ENCODE results near the gene SIAH2. TPM values are rescaled to one million over a fixed set of nuclear protein-coding genes. Genes with fewer than 3 reads are reported as not detected.
A peak's percentile ranks its signal among the peaks of the same experiment; 100 is the strongest.

The SIAH2 gene
- polyA plus RNA-seq, 6 donors from 2014 or later: 49.7 to 121 (median 78.9) TPM

DNA sequence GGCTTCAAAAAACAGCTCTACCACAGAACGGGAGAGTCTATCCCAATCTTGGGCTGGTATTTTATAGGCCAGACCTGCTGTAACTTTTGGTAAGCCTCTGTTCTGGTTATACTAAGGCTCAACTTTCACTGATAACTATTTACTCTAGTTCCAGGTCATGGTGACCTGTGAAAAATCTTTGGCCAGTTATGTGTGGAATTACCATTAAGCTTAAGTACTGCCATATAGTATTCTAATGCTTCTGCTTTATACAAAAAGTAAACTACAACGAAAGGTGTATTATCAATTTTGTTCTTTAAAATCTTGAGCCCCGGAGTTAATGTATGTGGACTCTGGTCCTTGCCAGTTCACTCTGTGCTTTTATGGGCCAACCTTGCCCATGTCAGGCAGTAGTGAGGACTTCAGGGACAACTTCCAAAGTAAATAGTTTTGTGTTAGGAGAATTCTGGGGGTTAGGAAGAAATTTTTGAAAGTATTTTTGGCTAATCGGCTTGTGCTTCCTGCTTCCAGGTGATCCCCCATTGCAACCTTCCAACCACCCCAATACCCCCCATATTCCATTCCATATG is 6.4 kb downstream of the SIAH2 start:
- no peak overlapping the region for H3K4me3 Mint-ChIP-seq
- peak overlapping the region in 2 of 6 donors; percentile 49 to 52 for H3K27ac Mint-ChIP-seq
- ATAC-seq (ENCODE audit: low read depth in 2 of 2) (no peak), DNase-seq (no peak)
- H3K27me3 Mint-ChIP-seq: no peaks in the 10 kb centered on the region
- peaks cover 8 to 26% of the 10 kb centered on the region in 2 donors for H3K36me3 Mint-ChIP-seq
- no peaks in the 10 kb centered on the region for H3K9me3 Mint-ChIP-seq
- peaks cover 49 to 87% (median 60%) of the 10 kb centered on the region in 3 donors for H3K4me1 Mint-ChIP-seq

GRCh38 chr3:150755902-150756301 is 7.1 kb downstream of the SIAH2 start:
- no peaks in the 10 kb centered on the region for H3K9me3 Mint-ChIP-seq
- no peak for ATAC-seq (ENCODE audit: low read depth in 2 of 2)
- peaks cover 55 to 87% (median 67%) of the 10 kb centered on the region in 3 donors for H3K4me1 Mint-ChIP-seq
- no peaks in the 10 kb centered on the region for H3K27me3 Mint-ChIP-seq
- H3K27ac Mint-ChIP-seq: no peak overlapping the region
- no peak overlapping the region for H3K4me3 Mint-ChIP-seq
- H3K36me3 Mint-ChIP-seq: peaks cover 8 to 26% of the 10 kb centered on the region in 2 donors
- DNase-seq: no peak

DNA sequence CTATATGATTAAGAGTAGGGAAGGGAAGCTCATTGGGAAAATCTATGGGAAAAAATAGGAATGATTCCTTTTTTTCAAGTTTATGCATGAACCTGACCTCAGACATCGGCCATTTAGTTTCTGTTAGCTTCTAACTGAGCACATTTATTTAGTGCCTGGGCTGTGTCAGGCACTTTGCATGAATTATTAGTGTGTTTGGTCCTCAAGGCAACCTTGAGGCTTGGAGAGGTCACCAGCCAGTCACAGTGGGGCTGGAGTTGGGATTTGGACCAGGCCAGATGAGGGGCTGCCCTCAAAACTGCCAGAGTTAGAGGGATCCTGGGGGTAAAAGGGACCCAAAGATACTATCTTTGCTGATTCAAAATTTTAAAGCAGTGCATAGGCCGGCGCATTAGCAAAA is 8.1 kb downstream of the SIAH2 start:
- DNase-seq: no peak
- Mint-ChIP-seq H3K27ac (no peak overlapping the region), H3K36me3 (peaks cover 8 to 31% of the 10 kb centered on the region in 2 donors), H3K9me3 (no peaks in the 10 kb centered on the region), H3K4me3 (peak overlapping the region in 1 of 8 donors; percentile 25), H3K4me1 (peaks cover 51 to 87% (median 67%) of the 10 kb centered on the region in 3 donors), H3K27me3 (no peaks in the 10 kb centered on the region)
- ATAC-seq (ENCODE audit: low read depth in 2 of 2): no peak

GRCh38 chr3:150751781-150752263 is 11.1 kb downstream of the SIAH2 start:
- peaks cover 50 to 87% (median 70%) of the 10 kb centered on the region in 3 donors for H3K4me1 Mint-ChIP-seq
- H3K4me3 Mint-ChIP-seq: no peak overlapping the region
- DNase-seq (no peak), ATAC-seq (ENCODE audit: low read depth in 2 of 2) (no peak)
- no peaks in the 10 kb centered on the region for H3K27me3 Mint-ChIP-seq
- peaks cover 8 to 26% of the 10 kb centered on the region in 2 donors for H3K36me3 Mint-ChIP-seq
- no peaks in the 10 kb centered on the region for H3K9me3 Mint-ChIP-seq
- peak overlapping the region in 3 of 6 donors; percentile 15 to 70 (median 24) for H3K27ac Mint-ChIP-seq

DNA sequence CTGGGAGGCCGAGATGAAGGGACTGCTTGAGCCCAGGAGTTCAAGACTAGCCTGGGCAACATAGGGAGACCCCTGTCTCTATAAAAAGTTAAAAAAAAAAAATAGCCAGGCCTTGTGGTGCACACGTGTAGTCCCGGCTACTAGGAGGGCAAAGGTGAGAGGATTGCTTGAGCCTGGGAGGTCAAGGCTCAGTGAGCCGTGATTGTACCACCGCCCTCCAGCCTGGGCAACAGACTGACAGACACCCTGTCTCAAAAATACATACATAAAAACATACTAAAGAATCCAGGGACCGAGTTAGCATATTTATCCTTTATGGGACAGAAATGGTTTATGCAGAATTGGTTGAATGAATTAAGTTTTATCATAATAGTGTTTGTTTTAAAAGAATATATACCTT is 13.7 kb downstream of the SIAH2 start:
- ATAC-seq (ENCODE audit: low read depth in 2 of 2) (no peak), DNase-seq (no peak)
- peaks cover 61 to 99% (median 88%) of the 10 kb centered on the region in 3 donors for H3K4me1 Mint-ChIP-seq
- no peaks in the 10 kb centered on the region for H3K27me3 Mint-ChIP-seq
- peak overlapping the region in 3 of 6 donors; percentile 24 to 95 (median 44) for H3K27ac Mint-ChIP-seq
- peaks cover 8 to 22% of the 10 kb centered on the region in 2 donors for H3K36me3 Mint-ChIP-seq
- H3K9me3 Mint-ChIP-seq: no peaks in the 10 kb centered on the region
- peak overlapping the region in 1 of 8 donors; percentile 2 for H3K4me3 Mint-ChIP-seq

DNA sequence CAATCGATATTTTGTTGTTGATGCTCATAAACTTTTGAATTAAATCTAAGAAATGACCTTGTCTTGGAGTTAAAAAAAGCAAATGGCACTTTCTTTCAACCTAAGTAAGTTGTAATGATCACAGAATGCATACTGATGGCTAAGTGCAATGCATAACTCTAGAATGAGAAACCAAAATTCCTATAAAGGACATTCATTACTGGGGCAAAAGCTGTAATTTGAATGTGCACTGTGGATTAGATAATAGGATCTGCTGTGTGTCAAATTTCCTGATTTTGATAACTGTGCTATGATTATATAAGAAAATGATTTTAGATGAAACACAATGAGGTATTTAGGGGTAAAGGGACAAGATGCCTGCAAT is 14.3 kb downstream of the SIAH2 start:
- H3K4me3 Mint-ChIP-seq: no peak overlapping the region
- DNase-seq: no peak
- H3K27me3 Mint-ChIP-seq: no peaks in the 10 kb centered on the region
- peaks cover 62 to 99% (median 88%) of the 10 kb centered on the region in 3 donors for H3K4me1 Mint-ChIP-seq
- peaks cover 8 to 16% of the 10 kb centered on the region in 2 donors for H3K36me3 Mint-ChIP-seq
- H3K9me3 Mint-ChIP-seq: no peaks in the 10 kb centered on the region
- peak overlapping the region in 3 of 6 donors; percentile 15 to 95 (median 36) for H3K27ac Mint-ChIP-seq
- ATAC-seq (ENCODE audit: low read depth in 2 of 2): no peak

DNA sequence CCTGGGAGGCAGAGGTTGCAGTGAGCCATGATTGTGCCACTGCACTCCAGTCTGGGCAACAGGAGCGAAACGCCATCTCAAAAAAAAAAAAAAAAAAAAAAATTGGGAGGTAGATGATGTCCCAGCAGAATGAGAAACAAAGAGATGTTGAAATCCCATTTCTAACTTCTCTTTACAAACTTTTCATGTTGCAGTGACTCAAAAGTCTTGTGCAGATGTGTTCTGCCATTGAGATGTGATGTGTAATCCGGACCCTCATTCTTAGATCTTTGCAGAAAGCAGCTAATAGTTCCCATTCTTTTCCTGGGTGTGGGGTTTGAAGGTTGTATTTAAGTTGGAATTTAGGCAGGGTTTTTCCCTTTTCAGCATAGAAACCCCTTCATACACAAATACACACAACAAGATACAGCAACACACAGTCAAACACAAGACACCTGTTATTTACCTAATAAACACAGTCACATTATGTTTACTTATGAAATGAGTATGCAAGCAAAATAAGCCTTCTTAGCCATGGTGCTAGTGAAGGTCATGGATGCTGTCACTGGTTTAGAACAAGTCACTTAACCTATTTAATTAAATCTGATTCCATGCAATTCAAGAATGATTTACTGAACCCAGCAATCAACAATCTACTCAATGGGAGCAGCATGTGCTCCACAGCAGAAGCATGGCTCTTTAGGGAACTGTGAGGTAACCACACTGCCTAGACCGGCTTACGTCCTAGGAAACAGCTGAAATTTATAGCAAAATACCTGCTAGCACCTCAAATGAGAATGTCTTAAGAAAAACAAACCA is 14.9 kb downstream of the SIAH2 start:
- Mint-ChIP-seq H3K9me3 (no peaks in the 10 kb centered on the region), H3K4me3 (no peak overlapping the region), H3K27me3 (no peaks in the 10 kb centered on the region), H3K36me3 (peaks cover 5 to 14% of the 10 kb centered on the region in 2 donors), H3K4me1 (peaks cover 66 to 100% (median 88%) of the 10 kb centered on the region in 3 donors), H3K27ac (peak overlapping the region in 4 of 6 donors; percentile 15 to 73 (median 32))
- ATAC-seq (ENCODE audit: low read depth in 2 of 2) (peak; percentile 32 to 34), DNase-seq (no peak)

DNA sequence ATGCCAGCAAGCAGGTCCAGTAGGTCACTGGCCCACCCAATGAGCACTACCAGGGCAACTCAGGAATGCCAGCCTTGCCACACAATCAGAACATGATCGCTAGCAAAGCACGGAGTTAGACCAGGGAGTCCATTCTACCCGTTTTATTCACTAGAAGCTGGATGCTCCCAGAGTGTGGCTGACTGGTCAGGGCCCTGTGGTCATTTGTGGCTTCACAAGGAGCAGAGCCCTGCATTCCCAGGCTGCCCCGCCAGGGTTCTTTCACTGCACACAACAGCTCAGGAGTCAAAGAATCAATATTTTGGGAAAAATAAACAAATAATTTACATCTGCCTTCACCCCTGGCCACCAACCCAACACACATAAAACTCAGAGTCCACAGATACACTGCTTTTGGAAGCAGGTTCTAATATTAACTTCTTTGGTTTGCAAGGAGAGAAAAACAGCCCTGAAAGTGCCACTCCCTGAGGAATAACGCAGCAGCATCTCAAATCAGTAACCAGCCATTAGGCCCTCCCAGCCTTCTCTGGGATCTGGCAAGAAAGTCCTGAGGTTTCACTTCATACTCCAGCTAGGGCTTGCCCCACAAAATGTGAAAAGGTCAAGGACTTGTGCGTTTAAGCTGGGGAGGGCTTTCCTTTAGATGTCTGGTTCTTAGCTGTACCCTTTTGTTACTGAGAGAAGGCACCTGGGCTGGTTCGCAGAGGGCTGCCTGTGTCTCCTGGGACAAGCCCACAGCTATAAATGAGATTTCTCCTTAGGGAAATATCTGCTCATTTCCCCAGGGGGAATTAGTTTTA is 16.0 kb downstream of the SIAH2 start:
- H3K27ac Mint-ChIP-seq: peak overlapping the region in 4 of 6 donors; percentile 71 to 87 (median 78)
- H3K4me3 Mint-ChIP-seq: peak overlapping the region in 6 of 8 donors; percentile 35 to 71 (median 55)
- no peaks in the 10 kb centered on the region for H3K27me3 Mint-ChIP-seq
- peaks cover 68 to 100% (median 88%) of the 10 kb centered on the region in 3 donors for H3K4me1 Mint-ChIP-seq
- H3K36me3 Mint-ChIP-seq: peaks cover 0 to 16% of the 10 kb centered on the region in 2 donors
- no peak for DNase-seq
- H3K9me3 Mint-ChIP-seq: no peaks in the 10 kb centered on the region
- ATAC-seq (ENCODE audit: low read depth in 2 of 2): no peak

GRCh38 chr3:150745832-150746231 is 17.1 kb downstream of the SIAH2 start:
- H3K27me3 Mint-ChIP-seq: no peaks in the 10 kb centered on the region
- ATAC-seq (ENCODE audit: low read depth in 2 of 2) (no peak), DNase-seq (no peak)
- peak overlapping the region in 2 of 8 donors; percentile 45 to 63 for H3K4me3 Mint-ChIP-seq
- H3K27ac Mint-ChIP-seq: peak overlapping the region in 3 of 6 donors; percentile 42 to 72 (median 58)
- peaks cover 0 to 23% of the 10 kb centered on the region in 2 donors for H3K36me3 Mint-ChIP-seq
- H3K9me3 Mint-ChIP-seq: no peaks in the 10 kb centered on the region
- peaks cover 63 to 100% (median 87%) of the 10 kb centered on the region in 3 donors for H3K4me1 Mint-ChIP-seq

GRCh38 chr3:150744919-150745211 is 18.1 kb downstream of the SIAH2 start:
- Mint-ChIP-seq H3K4me3 (peak overlapping the region in 1 of 8 donors; percentile 7), H3K27ac (peak overlapping the region in 4 of 6 donors; percentile 9 to 88 (median 45)), H3K9me3 (no peaks in the 10 kb centered on the region), H3K27me3 (no peaks in the 10 kb centered on the region), H3K36me3 (peaks cover 0 to 18% of the 10 kb centered on the region in 2 donors), H3K4me1 (peaks cover 65 to 100% (median 90%) of the 10 kb centered on the region in 3 donors)
- ATAC-seq (ENCODE audit: low read depth in 2 of 2): no peak
- DNase-seq: no peak

DNA sequence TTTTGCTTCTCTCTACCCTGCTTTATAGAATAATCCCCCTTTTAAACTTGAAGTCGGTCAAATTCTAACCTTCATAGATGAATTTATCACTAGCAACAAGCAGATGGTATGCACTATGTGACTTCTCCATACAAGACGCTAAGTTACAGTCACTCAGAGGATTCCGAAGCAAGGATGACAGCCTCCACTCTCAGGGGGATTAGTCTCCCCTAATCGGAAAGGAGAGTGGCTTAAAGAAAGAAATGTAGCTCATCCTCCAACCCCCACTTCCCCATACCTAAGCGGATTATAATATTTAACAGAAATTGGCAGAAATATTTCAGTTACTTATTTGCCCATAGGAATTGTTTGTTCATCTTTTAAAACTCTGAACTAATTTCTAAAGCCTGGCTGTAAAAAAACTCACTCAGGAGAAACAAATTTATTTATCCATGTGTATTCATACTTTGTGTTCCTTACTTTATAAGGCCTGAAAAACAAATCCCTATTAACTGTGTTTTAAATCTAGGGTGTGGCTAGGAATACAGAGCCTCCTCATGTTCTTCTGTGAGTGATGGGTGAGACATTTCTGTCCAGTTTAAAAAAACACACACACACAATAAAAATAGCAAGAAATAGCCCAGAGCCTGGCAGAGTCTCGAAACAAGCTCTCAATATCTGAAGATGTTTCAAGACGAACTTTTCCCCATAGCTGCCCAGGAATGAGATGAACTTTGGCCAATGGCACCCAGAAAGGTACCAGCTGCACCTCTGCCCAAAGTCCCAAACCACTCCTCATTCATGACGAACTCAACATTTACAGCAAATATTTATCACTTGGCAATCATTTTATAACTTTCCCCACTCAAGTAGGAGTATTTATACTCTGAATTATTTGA is 18.7 kb downstream of the SIAH2 start:
- peak overlapping the region; percentile 42 to 85 (median 59) for H3K27ac Mint-ChIP-seq
- DNase-seq: no peak
- no peaks in the 10 kb centered on the region for H3K9me3 Mint-ChIP-seq
- ATAC-seq (ENCODE audit: low read depth in 2 of 2): no peak
- H3K36me3 Mint-ChIP-seq: peaks cover 0 to 16% of the 10 kb centered on the region in 2 donors
- H3K4me3 Mint-ChIP-seq: peak overlapping the region in 1 of 8 donors; percentile 7
- no peaks in the 10 kb centered on the region for H3K27me3 Mint-ChIP-seq
- peaks cover 71 to 100% (median 92%) of the 10 kb centered on the region in 3 donors for H3K4me1 Mint-ChIP-seq

GRCh38 chr3:150743508-150743907 is 19.5 kb downstream of the SIAH2 start:
- H3K36me3 Mint-ChIP-seq: peaks cover 0 to 16% of the 10 kb centered on the region in 2 donors
- ATAC-seq (ENCODE audit: low read depth in 2 of 2): no peak
- no peaks in the 10 kb centered on the region for H3K27me3 Mint-ChIP-seq
- DNase-seq: no peak
- H3K9me3 Mint-ChIP-seq: no peaks in the 10 kb centered on the region
- peaks cover 69 to 98% (median 90%) of the 10 kb centered on the region in 3 donors for H3K4me1 Mint-ChIP-seq
- peak overlapping the region; percentile 39 to 89 (median 62) for H3K27ac Mint-ChIP-seq
- H3K4me3 Mint-ChIP-seq: peak overlapping the region in 2 of 8 donors; percentile 3 to 9

All from naive B cell (primary cell).